H1 (cell line): Measurements from ENCODE around the gene WDR27. TPM values are rescaled to one million over a fixed set of nuclear protein-coding genes. Genes with fewer than 3 reads are reported as not detected.
A peak's percentile ranks its signal among the peaks of the same experiment; 100 is the strongest.

Source experiments
- CTCF ChIA-PET: fragments of 300-600 bp; sonication (Branson Sonifier 250); formaldehyde crosslinking; loops from one replicate; lab custom pipeline; 2021; ENCODE audit not compliant: partially characterized antibody; lab: Charles Lee
- POLR2A ChIA-PET: fragments of 300-600 bp; sonication (Branson Sonifier 250); formaldehyde crosslinking; loops from one replicate; lab custom pipeline; 2021; ENCODE audit warnings: inconsistent platforms; ENCODE audit not compliant: partially characterized antibody; lab: Charles Lee
- DNase-seq, 2 experiments: peaks; one replicate each; pipeline versions ENCODE4 v3.0.0 to v3.0.0-alpha.2; 2010 to 2022; ENCODE audit warnings: low spot score in 2 of 2, low read depth in 1 of 2, mixed read lengths in 1 of 2
- FAIRE-seq: peaks from 2 replicates; lab custom pipeline; 2011; peaks lifted over from hg19 to GRCh38; lab: Jason Lieb, UNC
- H2AFZ ChIP-seq: 2 replicates; pipeline ENCODE4 v1.8.1; 2012; ENCODE audit warnings: low read length, inconsistent platforms
- H2AK5ac ChIP-seq: 2 replicates; pipeline ENCODE4 v1.6.1; 2013; ENCODE audit warnings: low read depth, low read length
- H2BK120ac ChIP-seq: replicated peaks from 2 replicates; pipeline ENCODE3; 2013; ENCODE audit warnings: low read depth, low read length, inconsistent platforms
- H2BK12ac ChIP-seq: 2 replicates; pipeline ENCODE4 v1.6.1; 2013; ENCODE audit warnings: low read depth, low read length
- H2BK15ac ChIP-seq: 2 replicates; pipeline ENCODE4 v1.6.1; 2013; ENCODE audit warnings: low read length
- H2BK20ac ChIP-seq: 2 replicates; pipeline ENCODE4 v1.6.1; 2013; ENCODE audit warnings: low read length
- H2BK5ac ChIP-seq: 2 replicates; pipeline ENCODE4 v1.6.1; 2013; ENCODE audit warnings: low read depth, low read length
- H3K14ac ChIP-seq: 2 replicates; pipeline ENCODE4 v1.6.1; 2013; ENCODE audit warnings: inconsistent platforms; ENCODE audit not compliant: insufficient read length
- H3K18ac ChIP-seq: 2 replicates; pipeline ENCODE4 v1.6.1; 2013; ENCODE audit warnings: low read length; ENCODE audit errors: extremely low read depth
- H3K23ac ChIP-seq: 2 replicates; pipeline ENCODE4 v1.6.1; 2013; ENCODE audit warnings: inconsistent platforms; ENCODE audit not compliant: insufficient read length
- H3K23me2 ChIP-seq: 2 replicates; pipeline ENCODE4 v1.6.1; 2013; ENCODE audit warnings: low read depth, low read length
- H3K27ac ChIP-seq: 2 replicates; pipeline ENCODE4 v1.6.1; 2011; ENCODE audit warnings: low read depth, low read length, inconsistent platforms
- H3K27me3 ChIP-seq, 4 experiments: replicated peaks in 1 of 4; 1 replicate in 1 of 4; 2 replicates in 3 of 4; pipeline versions ENCODE4 v1.6.1 to v1.8.1; 2011 to 2013; ENCODE audit warnings: low read length in 3 of 4, mild to moderate bottlenecking in 3 of 4, inconsistent platforms in 2 of 4, mixed read lengths in 2 of 4, moderate library complexity in 1 of 4; ENCODE audit not compliant: control insufficient read depth in 3 of 4, insufficient read depth in 3 of 4; ENCODE audit errors: extremely low read depth in 1 of 4
- H3K36me3 ChIP-seq, 4 experiments: 2 replicates each; pipeline versions ENCODE4 v1.6.1 to v1.8.1; 2011 to 2013; ENCODE audit warnings: mild to moderate bottlenecking in 4 of 4, low read length in 3 of 4, moderate library complexity in 2 of 4, control low read depth in 1 of 4, inconsistent platforms in 1 of 4; ENCODE audit not compliant: insufficient read depth in 4 of 4, control insufficient read depth in 2 of 4
- H3K4ac ChIP-seq: replicated peaks from 2 replicates; pipeline ENCODE3; 2013; ENCODE audit warnings: low read length, low read depth, mixed read lengths, inconsistent platforms; ENCODE audit not compliant: insufficient read length
- H3K4me1 ChIP-seq, 4 experiments: replicated peaks in 1 of 4; 1 replicate in 1 of 4; 2 replicates in 3 of 4; pipeline versions ENCODE4 v1.6.1 to v1.8.1; 2011 to 2013; ENCODE audit warnings: low read length in 3 of 4, inconsistent platforms in 2 of 4, mixed read lengths in 1 of 4; ENCODE audit not compliant: insufficient read depth in 4 of 4, control insufficient read depth in 3 of 4
- H3K4me2 ChIP-seq, 2 experiments: 2 replicates each; pipeline versions ENCODE4 v1.6.1 to v1.8.1; 2011 to 2013; ENCODE audit warnings: low read depth in 2 of 2, low read length in 2 of 2, control low read depth in 1 of 2, inconsistent platforms in 1 of 2, mild to moderate bottlenecking in 1 of 2; ENCODE audit not compliant: insufficient read depth in 1 of 2
- H3K4me3 ChIP-seq, 4 experiments: fragments of 200-600, 300-600 bp in 1 of 4; sonication (generic), shearing (Covaris generic), sonication (Bioruptor Twin) in 1 of 4; 2 replicates each; pipeline versions ENCODE4 v1.5.1 to v1.8.1; 2011 to 2016; ENCODE audit warnings: low read length in 4 of 4, low read depth in 3 of 4, control low read depth in 2 of 4, inconsistent platforms in 2 of 4, mild to moderate bottlenecking in 2 of 4, mixed read lengths in 1 of 4, moderate library complexity in 1 of 4; ENCODE audit not compliant: insufficient read depth in 2 of 4; ENCODE audit errors: extremely low read depth in 1 of 4
- H3K56ac ChIP-seq: replicated peaks from 2 replicates; pipeline ENCODE3; 2013; ENCODE audit warnings: low read depth, mild to moderate bottlenecking, mixed read lengths, low read length, inconsistent platforms; ENCODE audit not compliant: insufficient read length
- H3K79me1 ChIP-seq: 2 replicates; pipeline ENCODE4 v1.6.1; 2013; ENCODE audit warnings: low read depth, low read length, control low read depth
- H3K79me2 ChIP-seq, 2 experiments: 2 replicates each; pipeline versions ENCODE4 v1.6.1 to v1.8.1; 2012 to 2013; ENCODE audit warnings: low read length in 2 of 2, mild to moderate bottlenecking in 2 of 2, inconsistent platforms in 1 of 2; ENCODE audit not compliant: insufficient read depth in 2 of 2, control insufficient read depth in 1 of 2
- H3K9ac ChIP-seq, 4 experiments: replicated peaks in 1 of 4; 1 replicate in 1 of 4; 2 replicates in 3 of 4; pipeline versions ENCODE4 v1.6.1 to v1.8.1; 2011 to 2013; ENCODE audit warnings: low read depth in 3 of 4, low read length in 3 of 4, control low read depth in 2 of 4, mild to moderate bottlenecking in 2 of 4, moderate library complexity in 2 of 4, inconsistent platforms in 1 of 4; ENCODE audit errors: extremely low read depth in 1 of 4
- H3K9me3 ChIP-seq, 2 experiments: 2 replicates each; pipeline versions ENCODE4 v1.6.1 to v1.8.1; 2012 to 2013; ENCODE audit warnings: mild to moderate bottlenecking in 2 of 2, moderate library complexity in 2 of 2, control low read depth in 1 of 2, inconsistent platforms in 1 of 2, low read depth in 1 of 2, low read length in 1 of 2, mixed read lengths in 1 of 2; ENCODE audit not compliant: insufficient read depth in 2 of 2
- H4K20me1 ChIP-seq, 2 experiments: replicated peaks in 1 of 2; 2 replicates each; pipeline versions ENCODE3 to v1.8.1; 2011 to 2013; ENCODE audit warnings: inconsistent platforms in 2 of 2, low read length in 2 of 2, mild to moderate bottlenecking in 1 of 2; ENCODE audit not compliant: insufficient read depth in 2 of 2, control insufficient read depth in 1 of 2
- H4K5ac ChIP-seq: 2 replicates; pipeline ENCODE4 v1.6.1; 2013; ENCODE audit warnings: low read length, low read depth, mixed read lengths, inconsistent platforms; ENCODE audit not compliant: insufficient read length
- H4K8ac ChIP-seq: 2 replicates; pipeline ENCODE4 v1.8.0; 2013; ENCODE audit warnings: mild to moderate bottlenecking, moderate library complexity, low read length, inconsistent platforms; ENCODE audit not compliant: insufficient read depth; ENCODE audit errors: extremely low read depth
- H4K91ac ChIP-seq: replicated peaks from 2 replicates; pipeline ENCODE3; 2013; ENCODE audit warnings: low read length, mixed read lengths, inconsistent platforms; ENCODE audit not compliant: insufficient read length
- CTBP2 ChIP-seq: IDR thresholded peaks from 2 replicates; pipeline ENCODE4 v1.7.0; 2011; ENCODE audit warnings: borderline replicate concordance, mild to moderate bottlenecking, moderate library complexity, mixed read lengths, low read length; ENCODE audit not compliant: insufficient read depth, insufficient read length
- NANOG ChIP-seq: IDR thresholded peaks from 2 replicates; pipeline ENCODE4 v1.6.1; 2011; ENCODE audit warnings: low read length, low read depth, mild to moderate bottlenecking, inconsistent platforms; ENCODE audit not compliant: insufficient read depth, poor library complexity, severe bottlenecking
- SUZ12 ChIP-seq: fragments of 200-600 bp; sonication (generic); IDR thresholded peaks from 2 replicates; pipeline ENCODE4 v1.6.1; 2012; ENCODE audit warnings: mild to moderate bottlenecking, inconsistent platforms, low read length, moderate library complexity, mixed read lengths
- TAF7 ChIP-seq: optimal IDR thresholded peaks from 2 replicates; pipeline ENCODE3; 2011; ENCODE audit warnings: low read depth, mild to moderate bottlenecking, inconsistent platforms, low read length, moderate library complexity, borderline replicate concordance
- TBP ChIP-seq: IDR thresholded peaks from 2 replicates; pipeline ENCODE4 v1.6.1; 2011; ENCODE audit warnings: low read depth, low read length, improper control_type of control experiment
- WGBS, 2 experiments: shearing (Covaris generic) in 1 of 2; methylation state at CpG; one replicate each; pipeline versions ENCODE4 v1.1.6 to v1.1.7; 2013 to 2015; ENCODE audit warnings: low lambda C conversion rate in 2 of 2, mixed read lengths in 2 of 2, inconsistent platforms in 1 of 2, low coverage in 1 of 2, missing lambda C conversion rate in 1 of 2; ENCODE audit not compliant: insufficient replicate concordance in 2 of 2, insufficient coverage in 1 of 2, insufficient read length in 1 of 2; ENCODE audit errors: extremely low coverage in 1 of 2, missing lambda C conversion rate in 1 of 2; 5-methylcytosine and 5-hydroxymethylcytosine counted together
- polyA plus RNA-seq, 7 experiments: library from polyadenylated mRNA; depleted of rRNA in 3 of 7; stranded (reverse) in 5 of 7; unstranded in 2 of 7; fragments of >200 nt in 5 of 7; fragments of 200-250 nt in 2 of 7; gene quantifications; 1 replicate in 5 of 7; 2 replicates in 1 of 7; 4 replicates in 1 of 7; pipeline versions ENCODE4 v1.2.1 to v1.2.3, GENCODE V29; 2011 to 2013; ENCODE audit warnings: missing spikeins in 2 of 7, mixed read lengths in 2 of 7
- total RNA-seq: library from RNA; stranded (reverse); fragmentation: NEBNext Ultra II Directional; extraction: Animal tissue kit (Norgen Biotek cat#: 25700); gene quantifications from 2 replicates; pipeline ENCODE4 v1.2.1, GENCODE V29; 2021
- TF ChIP-seq, protein P1 (sequence below): IDR thresholded peaks from 2 replicates; pipeline ENCODE4 v1.6.1; 2012; ENCODE audit warnings: low read length, inconsistent platforms

The WDR27 gene
- total and polyA plus RNA-seq, 2 of the 8 experiments (the other 6 are each of a cell fraction or from before 2014, with no cell fraction given) = 53.6 to 68.6 TPM

DNA sequence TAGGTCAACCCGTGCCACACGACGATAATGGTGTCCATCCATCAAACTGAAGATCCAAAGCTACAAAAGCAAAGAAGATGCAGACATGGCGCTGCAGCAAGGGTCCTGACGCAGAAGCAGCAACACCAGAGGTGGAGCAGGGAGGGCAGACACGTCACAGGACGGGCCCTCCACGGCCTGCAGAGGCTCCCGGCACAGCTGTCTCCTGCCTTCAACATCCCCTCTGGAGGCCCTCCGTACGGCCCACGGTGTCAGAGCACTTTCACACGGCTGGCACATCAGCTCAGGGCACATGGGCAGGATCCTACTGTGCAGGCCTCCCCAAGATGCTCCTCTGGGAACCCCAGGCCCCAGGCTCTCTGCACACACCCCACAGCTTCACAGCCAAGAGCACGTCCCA lies 37.6 kb downstream of the WDR27 start:
- Histone ChIP-seq H2AK5ac (no peak overlapping the region), H2BK20ac (no peak overlapping the region), H3K9me3 (no peaks in the 10 kb centered on the region), H4K5ac (no peak overlapping the region), H2BK12ac (no peak overlapping the region), H3K4me3 (no peak overlapping the region), H4K8ac (no peak overlapping the region; the same call in 1 of the 2 replicates), H3K27ac (no peak overlapping the region), H2BK15ac (no peak overlapping the region), H3K36me3 (peaks cover 11 to 64% (median 44%) of the 10 kb centered on the region in 4 experiments), H3K27me3 (no peaks in the 10 kb centered on the region), H4K20me1 (peaks cover 9 to 17% of the 10 kb centered on the region in 2 experiments), H3K14ac (no peak overlapping the region), H3K79me1 (peaks cover 3% of the 10 kb centered on the region), H3K9ac (no peak overlapping the region), H4K91ac (no peak overlapping the region), H3K56ac (no peak overlapping the region), H3K4me2 (no peak overlapping the region), H2AFZ (no peak overlapping the region), H3K4ac (no peak overlapping the region), H3K79me2 (no peaks in the 10 kb centered on the region), H3K4me1 (no peaks in the 10 kb centered on the region), H3K18ac (no peak overlapping the region), H2BK5ac (no peak overlapping the region), H3K23me2 (no peaks in the 10 kb centered on the region), H3K23ac (no peak overlapping the region), H2BK120ac (no peak overlapping the region)
- CTCF ChIA-PET = interaction anchor here (0.6 kb wide), 1 partner anchor 19 kb away, joined by 3 read pairs; no protein-coding TSS in a partner anchor
- 96% methylated on average over 14 of the region's 14 CpGs; no CpG with 5 or more reads in 1 of the 2 experiments for WGBS, 2 experiments
- no peak for TF ChIP-seq CTBP2
- TF ChIP-seq NANOG = no peak
- TF ChIP-seq, protein P1, sequence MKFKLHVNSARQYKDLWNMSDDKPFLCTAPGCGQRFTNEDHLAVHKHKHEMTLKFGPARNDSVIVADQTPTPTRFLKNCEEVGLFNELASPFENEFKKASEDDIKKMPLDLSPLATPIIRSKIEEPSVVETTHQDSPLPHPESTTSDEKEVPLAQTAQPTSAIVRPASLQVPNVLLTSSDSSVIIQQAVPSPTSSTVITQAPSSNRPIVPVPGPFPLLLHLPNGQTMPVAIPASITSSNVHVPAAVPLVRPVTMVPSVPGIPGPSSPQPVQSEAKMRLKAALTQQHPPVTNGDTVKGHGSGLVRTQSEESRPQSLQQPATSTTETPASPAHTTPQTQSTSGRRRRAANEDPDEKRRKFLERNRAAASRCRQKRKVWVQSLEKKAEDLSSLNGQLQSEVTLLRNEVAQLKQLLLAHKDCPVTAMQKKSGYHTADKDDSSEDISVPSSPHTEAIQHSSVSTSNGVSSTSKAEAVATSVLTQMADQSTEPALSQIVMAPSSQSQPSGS = no peak
- no peak for TF ChIP-seq SUZ12
- no peak for TF ChIP-seq TAF7
- no peak for TF ChIP-seq TBP
- POLR2A ChIA-PET = interaction anchor here (0.6 kb wide), 1 partner anchor 65 kb away, joined by 4 read pairs; no protein-coding TSS in a partner anchor
- FAIRE-seq (no peak), DNase-seq (peak in 1 of 2 experiments; percentile 28)
